Frontal cortex (tissue), 4 donors: ENCODE measurements around the gene FRMD4A. TPM values are rescaled to one million over a fixed set of nuclear protein-coding genes. Genes with fewer than 3 reads are reported as not detected.
"Not testable (repeated sequence)": the region's sequence is repeated elsewhere in the genome, so short reads cannot be mapped to it uniquely, and the experiment has no call there.

Experiments used
- DNase-seq, 2 donors: peaks; one replicate each; pipeline ENCODE4 v3.0.0; 2012; ENCODE audit warnings: low spot score in 2 of 2
- FAIRE-seq: peaks from 2 replicates; lab custom pipeline; 2012; peaks lifted over from hg19 to GRCh38; lab: Jason Lieb, UNC
- total RNA-seq: library from RNA; depleted of rRNA; stranded (reverse); fragments of >200 nt; gene quantifications from one replicate; pipeline ENCODE4 v1.2.3, GENCODE V29; 2014
- donor health status: control.
- donor health status: control.
- donor health status: control.

FRMD4A gene
- total RNA-seq, 1 donor from 2014 or later: 69.7 TPM

DNA sequence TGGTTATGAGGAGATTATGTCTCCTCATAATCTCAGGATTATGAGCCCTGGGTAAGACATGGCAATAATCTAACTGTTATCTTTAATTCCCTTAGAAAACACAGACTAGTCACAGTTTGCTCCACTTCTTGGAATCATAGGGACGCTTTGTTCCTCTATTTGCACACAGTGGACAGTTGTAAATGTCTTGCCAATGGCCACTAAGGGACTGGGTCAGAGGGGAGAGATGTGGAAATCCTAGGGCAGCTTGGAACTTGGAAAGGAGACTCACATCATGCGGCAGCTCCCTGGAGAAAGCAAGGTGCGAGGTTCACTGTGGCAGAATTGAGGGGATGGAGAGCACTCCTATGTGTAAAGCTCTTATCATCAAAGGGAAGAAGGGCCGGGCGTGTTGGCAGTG lies 477.9 kb downstream of the FRMD4A start:
- no peak for FAIRE-seq
- no peak for DNase-seq

DNA sequence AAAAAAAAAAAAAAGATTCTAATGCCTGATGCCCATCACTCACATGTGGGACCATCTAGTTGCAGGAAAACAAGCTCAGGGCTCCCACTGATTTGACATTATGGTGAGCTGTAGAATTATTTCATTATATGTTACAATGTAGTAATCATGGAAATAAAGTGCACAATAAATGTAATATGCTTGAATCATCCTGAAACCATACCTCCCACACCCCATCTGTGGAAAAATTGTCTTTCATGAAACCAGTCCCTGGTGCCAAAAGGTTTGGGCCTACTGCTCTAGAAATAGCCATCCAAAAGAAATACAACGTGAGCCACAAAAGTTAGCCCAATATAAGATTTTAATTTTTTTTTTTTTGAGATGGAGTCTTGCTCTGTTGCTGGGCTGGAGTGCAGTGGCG lies 478.8 kb downstream of the FRMD4A start:
- FAIRE-seq: no peak
- DNase-seq: no peak

DNA sequence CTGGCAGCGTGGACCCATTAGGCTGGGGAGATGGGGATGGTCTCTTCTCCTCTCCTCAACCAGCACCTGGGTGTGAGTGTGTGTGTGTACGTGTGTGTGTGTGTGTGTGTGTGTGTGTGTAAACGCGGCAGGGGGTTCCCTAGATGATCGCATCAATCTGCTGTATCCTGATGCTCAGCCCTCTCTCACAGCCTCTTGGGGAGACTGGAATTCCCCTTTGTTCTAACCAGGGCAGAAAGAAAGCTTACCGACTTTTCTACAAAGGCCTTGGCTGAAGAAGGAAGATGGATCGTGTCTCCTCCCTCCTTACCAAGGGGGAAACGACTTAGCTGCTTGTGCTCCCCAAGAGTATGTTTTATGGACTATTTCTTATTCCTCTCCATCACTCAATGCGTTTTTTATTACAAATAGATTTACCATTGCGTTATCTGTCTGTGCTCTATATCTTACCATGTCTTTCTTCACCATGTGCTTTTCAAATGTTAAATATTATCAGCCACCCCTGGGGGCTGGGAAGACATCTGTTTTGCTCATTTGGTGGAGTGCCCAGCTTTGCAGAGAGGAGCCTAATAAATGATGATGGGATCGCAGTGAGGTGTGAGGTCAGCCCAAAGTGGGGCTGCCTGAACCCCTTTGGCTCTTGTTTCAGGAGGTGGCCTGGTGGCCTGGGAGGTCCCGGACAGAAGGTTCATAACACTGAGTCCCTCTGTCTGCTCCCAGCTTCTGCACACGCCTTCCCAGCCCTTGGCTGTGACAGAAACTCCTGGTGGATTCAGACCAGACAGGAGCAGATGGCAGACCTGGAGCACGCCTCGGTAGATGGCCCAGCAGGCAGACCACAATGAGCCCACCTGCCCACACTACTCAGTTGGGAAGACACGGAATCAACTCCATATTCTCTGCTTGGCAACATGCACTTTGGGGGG lies 481.9 kb downstream of the FRMD4A start:
- DNase-seq (no peak), FAIRE-seq (no peak)

DNA sequence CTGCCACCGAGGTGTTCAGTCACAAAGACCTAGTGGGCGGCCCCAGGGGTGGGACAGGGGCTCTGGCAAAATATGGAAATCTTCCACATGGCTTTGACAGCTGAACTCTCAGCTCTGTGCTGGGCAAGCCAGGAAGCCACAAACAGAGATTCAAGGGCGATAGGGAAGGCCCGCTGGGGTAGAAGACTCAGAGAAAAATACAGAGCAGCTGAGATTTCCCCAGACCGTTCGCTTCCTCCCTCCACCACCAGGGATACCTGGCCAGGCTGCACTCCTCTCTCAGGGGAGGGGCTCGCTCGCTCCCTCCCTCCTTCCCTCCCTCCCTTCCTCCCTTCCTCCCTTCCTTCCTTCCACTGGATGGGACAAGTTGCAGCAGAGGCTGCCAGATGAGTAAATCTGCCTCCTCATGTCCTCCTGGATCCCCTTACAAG lies 483.5 kb downstream of the FRMD4A start:
- FAIRE-seq: no peak
- no peak for DNase-seq

DNA sequence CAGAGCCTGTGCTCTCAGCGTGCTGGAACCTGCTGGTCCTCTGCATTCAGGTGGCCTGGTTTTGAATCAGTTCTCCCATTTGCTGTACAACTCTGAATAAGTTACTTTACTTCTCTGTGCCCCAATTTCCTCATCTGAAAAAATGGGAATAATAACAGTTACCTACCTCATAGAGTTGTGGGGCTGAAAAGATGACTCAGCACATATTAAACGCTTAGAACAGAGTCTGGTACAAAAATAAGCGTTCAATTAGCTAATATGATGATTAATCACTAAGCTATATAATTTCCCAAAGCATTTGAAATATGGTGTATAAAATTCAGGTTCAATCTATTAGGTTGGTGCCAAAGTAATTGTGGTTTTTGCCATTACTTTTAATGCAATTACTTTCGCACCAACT lies 484.8 kb downstream of the FRMD4A start:
- FAIRE-seq: no peak

DNA sequence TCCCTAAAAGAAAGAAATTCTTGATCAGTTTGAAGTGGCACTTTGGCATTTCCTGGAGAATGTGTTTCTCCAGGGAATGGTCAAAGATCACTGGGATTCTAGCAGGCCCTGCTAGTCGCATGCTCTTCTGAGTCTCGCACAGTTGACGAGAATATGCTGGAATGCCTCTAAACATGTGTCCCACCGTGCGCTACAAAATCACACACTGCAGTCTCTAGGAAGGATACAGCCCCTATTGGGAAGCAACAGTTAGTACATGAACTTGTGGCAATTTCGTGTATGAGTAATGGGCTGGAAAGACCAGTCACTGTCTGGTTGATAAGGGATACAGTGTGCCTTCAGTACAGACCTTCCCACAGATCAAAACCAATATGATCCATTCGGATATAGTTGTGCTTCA lies 486.1 kb downstream of the FRMD4A start:
- DNase-seq (no peak), FAIRE-seq (no peak)

More for the DNA sequence above, 484.8 kb downstream of the FRMD4A start:
- DNase-seq: no peak

DNA sequence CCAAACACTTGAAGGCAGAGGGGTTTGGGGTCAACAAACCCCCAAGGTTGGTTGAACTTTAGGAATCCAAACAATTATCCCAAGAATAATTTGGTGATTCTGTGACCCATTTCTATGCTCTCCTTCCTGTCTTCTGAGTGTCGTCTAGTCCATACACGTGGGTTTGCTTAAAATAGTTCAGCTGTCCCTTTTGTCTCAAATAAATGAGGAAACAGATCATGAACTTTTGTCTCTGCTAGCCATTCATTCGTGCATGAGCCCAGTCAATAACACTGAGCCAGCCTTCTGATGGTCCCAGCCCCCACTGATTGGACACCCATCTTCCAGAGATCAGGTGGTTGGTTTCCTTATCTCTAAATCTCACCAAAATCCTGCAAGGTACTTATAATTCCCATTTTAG lies 488.6 kb downstream of the FRMD4A start:
- FAIRE-seq: no peak
- DNase-seq: no peak

DNA sequence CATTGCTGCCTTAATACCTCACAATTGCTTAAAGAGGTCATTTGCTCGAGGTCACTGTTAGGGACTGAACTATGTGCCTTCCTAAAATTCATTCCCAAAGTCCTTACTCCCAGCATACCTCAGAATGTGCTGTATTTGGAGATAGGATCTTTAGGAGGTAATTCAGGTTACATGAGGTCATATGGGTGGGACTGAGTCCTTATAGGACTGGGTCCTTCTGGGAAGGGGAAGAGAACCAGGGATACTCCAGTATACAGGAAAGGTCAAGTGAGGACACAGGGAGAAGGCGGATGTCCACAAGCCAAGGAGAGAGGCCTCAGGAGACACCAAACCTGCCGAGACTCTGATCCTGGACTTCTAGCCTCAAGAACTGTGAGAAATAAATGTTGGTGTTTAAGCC lies 490.7 kb downstream of the FRMD4A start:
- FAIRE-seq (no peak), DNase-seq (no peak)

DNA sequence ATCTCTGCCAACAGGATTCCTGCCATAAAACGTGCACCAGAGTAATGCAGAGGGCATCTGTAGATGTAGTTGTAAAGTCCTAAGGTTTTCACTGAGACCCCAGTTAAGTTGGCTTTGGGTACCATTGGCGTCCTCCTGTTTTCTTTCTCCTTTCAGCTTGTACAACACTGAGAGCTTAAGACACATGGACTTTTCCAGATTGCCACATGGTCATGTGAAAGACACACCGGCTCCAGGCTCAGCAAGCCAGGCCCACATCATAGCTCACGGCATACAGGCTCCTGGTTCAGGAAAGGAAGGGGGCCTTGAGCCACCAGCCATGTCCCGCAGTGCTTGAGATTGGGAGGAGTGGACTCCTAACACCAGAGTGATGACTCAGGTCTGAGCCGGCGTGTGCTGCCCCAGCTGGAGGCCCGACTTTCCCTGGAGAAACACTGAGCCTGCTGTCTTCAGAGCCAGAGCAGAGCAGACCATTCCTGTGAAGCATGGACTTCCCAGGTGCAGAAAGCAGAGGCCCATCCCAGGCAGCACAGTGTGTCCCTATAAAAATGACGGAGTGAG lies 491.2 kb downstream of the FRMD4A start:
- DNase-seq: no peak
- FAIRE-seq: no peak

DNA sequence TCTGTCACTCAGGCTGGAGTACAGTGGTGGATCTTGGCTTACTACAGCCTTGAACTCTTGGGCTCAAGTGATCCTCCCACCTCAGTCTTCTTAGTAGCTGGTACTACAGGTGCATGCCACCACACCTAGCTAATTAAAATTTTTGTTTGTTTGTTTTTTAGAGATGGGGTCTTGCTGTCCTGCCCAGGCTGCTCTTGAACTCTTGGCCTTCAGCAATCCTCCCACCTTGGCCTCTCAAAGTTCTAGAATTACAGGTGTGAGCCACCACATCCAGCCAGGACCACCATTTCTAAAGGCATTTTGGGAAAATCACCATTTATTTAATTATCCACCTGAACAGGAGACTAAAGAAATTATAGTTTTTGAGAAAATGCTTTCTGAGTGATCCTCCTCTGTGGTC lies 491.7 kb downstream of the FRMD4A start:
- no peak for FAIRE-seq
- DNase-seq: no peak

DNA sequence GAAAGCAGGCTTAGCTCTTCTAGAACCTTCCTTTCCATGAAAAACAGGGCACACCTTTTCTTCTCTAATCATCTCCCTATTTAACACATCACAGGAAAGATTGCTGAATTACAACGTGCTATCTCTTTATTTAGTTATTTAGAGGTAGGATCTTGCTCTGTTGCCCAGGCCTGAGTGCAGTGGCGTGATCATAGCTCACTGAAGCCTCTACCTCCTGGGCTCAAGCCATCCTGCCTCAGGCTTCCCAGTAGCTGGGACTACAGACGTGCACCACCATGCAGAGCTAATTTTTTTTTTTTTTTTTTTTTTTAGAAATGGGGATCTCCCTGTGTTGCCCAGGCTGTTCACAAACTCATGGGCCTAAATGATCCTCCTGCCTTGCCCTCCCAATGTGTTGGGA lies 492.8 kb downstream of the FRMD4A start:
- no peak for DNase-seq
- FAIRE-seq: no peak

DNA sequence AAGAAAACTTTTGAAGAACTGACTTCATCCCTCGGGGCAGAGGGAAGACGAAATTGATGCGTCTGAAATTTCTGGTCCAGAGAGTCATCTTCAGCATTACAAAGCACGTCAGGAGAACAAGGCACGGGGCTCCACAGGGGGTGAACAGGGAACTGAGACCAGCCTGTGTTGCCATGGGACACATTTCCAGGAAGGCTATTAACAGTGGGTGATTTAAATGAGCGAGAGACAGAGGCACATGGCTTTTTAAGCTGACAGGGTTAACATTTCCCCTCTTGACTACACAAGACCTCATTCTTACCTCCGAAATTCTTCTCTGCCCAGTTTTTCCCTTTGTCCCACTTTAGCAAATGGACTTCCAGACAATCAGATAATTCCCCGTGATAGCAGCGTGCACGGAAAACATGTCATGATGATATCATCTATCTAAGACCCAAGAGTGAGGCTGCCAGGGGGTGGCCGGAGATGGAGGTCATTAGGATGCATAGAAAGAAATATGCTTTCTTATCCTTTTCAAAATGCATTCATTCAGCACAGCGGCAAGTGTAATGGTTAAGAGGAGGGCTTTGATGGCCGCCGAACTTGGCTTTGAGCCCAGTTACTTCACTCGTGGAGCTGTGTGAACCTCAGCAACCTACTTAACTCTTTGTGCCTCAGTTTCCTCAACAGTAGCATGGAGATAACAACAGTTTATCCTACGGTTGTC lies 496.0 kb downstream of the FRMD4A start:
- DNase-seq: no peak

DNA sequence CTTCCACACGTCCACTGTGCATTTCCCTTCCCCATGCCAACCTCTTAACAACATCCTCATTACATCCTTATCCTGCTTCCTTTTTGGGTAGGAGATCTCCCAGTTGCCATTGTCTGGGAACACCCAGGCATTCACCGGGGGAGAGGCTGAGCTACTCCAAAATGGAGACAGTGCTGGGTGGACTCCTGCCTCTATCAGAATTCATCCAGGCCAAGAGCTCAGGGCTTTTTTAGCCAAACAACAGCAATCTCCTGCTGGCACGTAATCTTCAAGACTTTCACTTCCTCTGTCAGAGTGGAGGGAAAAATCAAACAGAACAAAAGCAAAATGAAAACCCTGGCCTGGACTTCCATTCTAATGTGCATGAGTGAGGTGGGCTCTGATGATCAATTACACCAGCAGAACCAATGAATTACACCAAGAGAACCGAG lies 499.0 kb downstream of the FRMD4A start:
- FAIRE-seq: no peak
- no peak for DNase-seq

More for the DNA sequence above, 496.0 kb downstream of the FRMD4A start:
- FAIRE-seq: no peak

DNA sequence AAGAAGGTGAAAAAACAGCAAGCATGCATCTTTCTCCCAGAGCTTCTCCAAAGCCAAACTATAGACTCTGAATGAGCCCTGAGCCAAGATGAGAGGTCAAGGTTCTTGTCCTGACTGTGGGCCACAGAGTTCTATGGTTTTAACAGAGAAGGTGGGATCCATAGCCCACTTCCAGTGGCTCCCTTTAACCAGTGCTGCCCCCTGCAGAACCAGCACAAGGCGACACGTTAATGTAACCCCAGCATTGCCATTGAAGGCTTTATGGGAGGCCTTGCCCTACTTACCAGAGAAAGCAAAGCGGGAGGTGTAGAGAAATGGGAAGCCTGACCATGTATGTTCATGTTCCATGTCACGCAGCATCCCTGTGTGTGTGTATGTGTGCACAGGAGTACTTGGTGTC lies 500.3 kb downstream of the FRMD4A start:
- FAIRE-seq (no peak), DNase-seq (no peak)

DNA sequence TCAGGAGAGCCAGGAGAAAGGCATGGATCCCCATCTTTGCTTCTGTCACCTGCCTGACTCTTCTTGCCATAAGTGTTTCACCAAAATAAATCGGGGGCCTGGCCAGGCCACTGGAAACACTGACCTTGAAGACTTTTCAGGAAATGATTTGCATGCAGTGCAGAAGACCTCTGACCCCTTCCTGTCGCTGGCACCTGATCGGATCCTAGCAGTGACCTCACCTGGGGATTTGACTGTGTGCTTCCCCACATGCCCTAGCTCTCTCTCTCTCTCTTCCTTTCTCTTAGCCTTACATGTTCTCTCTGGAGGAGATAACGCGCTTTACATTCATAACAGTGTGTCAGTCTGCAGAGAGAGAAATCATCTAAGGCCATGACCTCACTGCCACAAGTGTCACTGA lies 500.9 kb downstream of the FRMD4A start:
- DNase-seq: no peak
- FAIRE-seq: no peak

DNA sequence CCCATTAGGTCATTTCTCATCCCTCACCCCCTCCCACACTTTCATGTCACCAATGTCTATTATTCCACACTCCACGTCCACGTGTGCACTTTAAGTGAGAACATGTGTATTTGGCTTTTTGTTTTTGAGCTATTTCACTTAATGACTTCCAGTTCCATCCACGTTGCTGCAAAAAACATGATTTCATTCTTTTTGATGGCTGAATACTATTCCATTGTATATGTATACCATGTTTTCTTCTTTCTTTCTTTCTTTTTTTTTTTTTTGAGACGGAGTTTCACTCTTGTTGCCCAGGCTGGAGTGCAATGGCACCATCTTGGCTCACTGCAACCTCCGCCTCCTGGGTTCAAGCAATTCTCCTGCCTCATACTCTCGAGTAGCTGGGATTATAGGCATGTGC lies 502.4 kb downstream of the FRMD4A start:
- FAIRE-seq, DNase-seq: not testable (repeated sequence)

DNA sequence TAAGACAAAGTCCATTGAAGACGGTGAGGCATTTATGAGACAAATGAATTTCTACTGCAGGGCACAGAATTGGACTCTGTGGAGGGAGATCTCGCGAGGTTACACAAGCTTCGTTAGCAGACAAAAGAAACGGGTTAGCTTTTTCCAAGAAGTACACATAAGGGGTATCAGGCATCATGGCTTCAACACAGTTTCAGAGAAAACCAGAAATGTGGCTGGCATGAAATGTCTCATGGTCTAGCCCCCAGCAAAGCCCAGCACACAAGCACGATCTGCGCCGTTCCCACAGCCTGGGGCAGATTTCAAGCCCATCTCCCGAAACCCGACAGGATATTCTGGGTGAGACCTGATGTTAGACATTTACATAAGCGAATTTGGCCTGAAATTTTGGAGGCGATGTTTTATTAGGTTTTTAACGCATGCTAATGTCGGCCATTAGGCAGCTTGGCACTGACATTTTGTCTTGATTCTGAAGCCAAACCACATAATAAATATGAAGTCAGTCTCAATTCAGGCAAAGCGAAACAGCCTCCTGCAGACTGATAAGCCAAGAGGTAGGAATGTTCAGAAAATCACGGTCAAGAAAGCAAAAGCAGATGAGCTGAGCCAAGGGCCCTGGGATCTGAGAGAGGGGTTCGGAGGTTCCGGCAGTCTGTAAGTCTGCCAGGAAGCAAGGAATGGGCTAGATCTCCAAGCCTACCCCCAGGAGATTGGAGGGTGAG lies 503.5 kb downstream of the FRMD4A start:
- FAIRE-seq (no peak), DNase-seq (no peak)

DNA sequence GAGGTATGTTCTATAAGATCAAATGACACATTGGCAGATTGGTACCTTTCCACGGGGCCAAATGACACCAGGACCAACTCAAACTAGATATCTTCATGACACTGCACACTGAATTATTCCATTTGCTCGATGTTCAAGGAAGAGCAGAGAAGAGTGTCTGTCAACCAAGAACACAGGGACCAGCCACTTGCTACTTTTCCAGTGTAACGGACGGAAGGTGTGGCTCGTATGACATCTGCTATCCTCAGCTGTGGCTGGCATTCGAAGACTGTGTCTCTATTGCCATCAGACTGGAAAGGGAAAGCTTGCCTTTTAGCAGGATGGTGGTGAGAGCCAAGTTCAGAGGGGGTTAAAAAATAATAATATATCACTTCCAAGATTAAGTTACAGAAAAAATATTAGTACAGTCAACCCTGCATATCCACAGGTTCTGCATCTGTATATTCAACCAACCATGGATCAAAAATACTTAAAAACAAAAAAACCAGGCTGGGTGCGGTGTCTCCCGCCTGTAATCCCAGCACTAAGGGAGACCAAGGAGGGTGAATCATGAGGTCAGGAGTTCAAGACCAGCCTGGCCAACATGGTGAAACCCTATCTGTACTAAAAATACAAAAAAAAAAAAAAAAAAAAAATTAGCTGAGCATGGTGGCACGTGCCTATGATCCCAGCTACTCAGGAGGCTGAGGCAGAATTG lies 506.9 kb downstream of the FRMD4A start:
- FAIRE-seq (no peak), DNase-seq (no peak)

DNA sequence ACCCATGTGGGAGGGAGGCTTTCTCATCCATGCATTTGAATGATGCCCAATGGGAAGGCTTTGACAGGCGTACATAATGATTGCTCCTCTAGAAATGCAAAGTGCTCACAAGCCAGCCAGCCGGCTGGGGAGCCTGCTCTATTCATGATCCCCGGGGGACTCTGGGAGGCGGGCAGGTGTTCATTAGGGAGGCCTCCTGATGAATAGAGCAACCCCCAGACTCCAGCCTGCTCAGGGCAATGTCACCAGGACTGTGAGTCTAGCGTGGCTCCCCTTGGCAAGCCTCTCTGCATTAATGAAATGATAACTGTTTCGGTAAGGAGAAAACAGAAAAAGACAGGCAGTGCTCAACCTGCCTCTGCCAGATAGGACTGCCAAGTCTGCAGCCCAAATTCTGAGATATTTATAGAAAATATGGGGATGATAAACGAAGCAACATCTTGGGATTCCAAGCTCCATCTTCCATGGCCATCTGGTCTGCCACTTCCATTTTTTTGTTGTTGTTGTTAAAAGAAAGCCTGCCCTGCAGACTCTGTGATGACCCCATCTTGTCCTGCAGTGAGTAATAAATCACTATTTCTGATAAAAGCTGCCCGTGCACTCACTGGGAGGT lies 507.5 kb downstream of the FRMD4A start:
- FAIRE-seq (no peak), DNase-seq (no peak)
